ENCODE measurements around the gene SMAD2.

Gene SMAD2

GRCh38 chr18:47888156-47888555 is 42.3 kb downstream of the SMAD2 start:
- DNase-seq (ENCODE audit: low spot score), result no peak
- Histone ChIP-seq H3K9me3 (ENCODE audit: severe bottlenecking) (no peaks in the 10 kb centered on the region), H3K36me3 (ENCODE audit: low read depth) (peaks cover 46% of the 10 kb centered on the region), H3K4me1 (ENCODE audit: insufficient read depth, poor library complexity, severe bottlenecking) (peaks cover 15% of the 10 kb centered on the region), H3K27ac (ENCODE audit: poor library complexity, severe bottlenecking) (no peak overlapping the region), H3K4me3 (ENCODE audit: severe bottlenecking) (no peak overlapping the region), H3K27me3 (ENCODE audit: insufficient read depth, poor library complexity, severe bottlenecking) (no peaks in the 10 kb centered on the region)
- no peak for ATAC-seq (ENCODE audit: low read depth)
- no peak for TF ChIP-seq CTCF (IDR thresholded peaks at IDR 0.05; ENCODE audit: poor library complexity, severe bottlenecking)

- H3K4me1 ChIP-seq (ENCODE audit: insufficient read depth, poor library complexity, severe bottlenecking), result peaks cover 17% of the 10 kb centered on the region
- ATAC-seq (ENCODE audit: low read depth) (no peak), DNase-seq (ENCODE audit: low spot score) (no peak)
- no peaks in the 10 kb centered on the region for H3K9me3 ChIP-seq (ENCODE audit: severe bottlenecking)
- H3K27me3 ChIP-seq (ENCODE audit: insufficient read depth, poor library complexity, severe bottlenecking), result no peaks in the 10 kb centered on the region
- no peak overlapping the region for H3K27ac ChIP-seq (ENCODE audit: poor library complexity, severe bottlenecking)
- no peak for TF ChIP-seq CTCF (IDR thresholded peaks at IDR 0.05; ENCODE audit: poor library complexity, severe bottlenecking)
- H3K4me3 ChIP-seq (ENCODE audit: severe bottlenecking), result no peak overlapping the region
- H3K36me3 ChIP-seq (ENCODE audit: low read depth), result peaks cover 47% of the 10 kb centered on the region
These were observed 43.2 kb downstream of the SMAD2 start for GRCh38 chr18:47887227-47887626.

- H3K27ac ChIP-seq (ENCODE audit: poor library complexity, severe bottlenecking), result no peak overlapping the region
- peaks cover 18% of the 10 kb centered on the region for H3K4me1 ChIP-seq (ENCODE audit: insufficient read depth, poor library complexity, severe bottlenecking)
- no peaks in the 10 kb centered on the region for H3K27me3 ChIP-seq (ENCODE audit: insufficient read depth, poor library complexity, severe bottlenecking)
- H3K9me3 ChIP-seq (ENCODE audit: severe bottlenecking), result no peaks in the 10 kb centered on the region
- H3K4me3 ChIP-seq (ENCODE audit: severe bottlenecking), result no peak overlapping the region
- DNase-seq (ENCODE audit: low spot score), result no peak
- TF ChIP-seq CTCF (IDR thresholded peaks at IDR 0.05; ENCODE audit: poor library complexity, severe bottlenecking), result no peak
- peak; percentile 57; the same call in 2 of the 3 replicates for ATAC-seq (ENCODE audit: low read depth)
- H3K36me3 ChIP-seq (ENCODE audit: low read depth), result peaks cover 48% of the 10 kb centered on the region
These were observed 46.6 kb downstream of the SMAD2 start for GRCh38 chr18:47883771-47884413.

- Histone ChIP-seq H3K4me3 (ENCODE audit: severe bottlenecking) (no peak overlapping the region), H3K36me3 (ENCODE audit: low read depth) (peaks cover 51% of the 10 kb centered on the region), H3K27me3 (ENCODE audit: insufficient read depth, poor library complexity, severe bottlenecking) (no peaks in the 10 kb centered on the region), H3K4me1 (ENCODE audit: insufficient read depth, poor library complexity, severe bottlenecking) (peaks cover 18% of the 10 kb centered on the region), H3K27ac (ENCODE audit: poor library complexity, severe bottlenecking) (no peak overlapping the region), H3K9me3 (ENCODE audit: severe bottlenecking) (no peaks in the 10 kb centered on the region)
- TF ChIP-seq CTCF (IDR thresholded peaks at IDR 0.05; ENCODE audit: poor library complexity, severe bottlenecking), result no peak
- ATAC-seq (ENCODE audit: low read depth), result no peak
- no peak for DNase-seq (ENCODE audit: low spot score)
These were observed 47.8 kb downstream of the SMAD2 start for GRCh38 chr18:47882641-47883040.

GRCh38 chr18:47881752-47882455 is 48.6 kb downstream of the SMAD2 start:
- H3K4me3 ChIP-seq (ENCODE audit: severe bottlenecking), result no peak overlapping the region
- ATAC-seq (ENCODE audit: low read depth), result no peak
- peaks cover 51% of the 10 kb centered on the region for H3K36me3 ChIP-seq (ENCODE audit: low read depth)
- TF ChIP-seq CTCF (IDR thresholded peaks at IDR 0.05; ENCODE audit: poor library complexity, severe bottlenecking), result no peak
- H3K4me1 ChIP-seq (ENCODE audit: insufficient read depth, poor library complexity, severe bottlenecking), result peaks cover 18% of the 10 kb centered on the region
- H3K27me3 ChIP-seq (ENCODE audit: insufficient read depth, poor library complexity, severe bottlenecking), result no peaks in the 10 kb centered on the region
- no peak overlapping the region for H3K27ac ChIP-seq (ENCODE audit: poor library complexity, severe bottlenecking)
- DNase-seq (ENCODE audit: low spot score), result no peak
- H3K9me3 ChIP-seq (ENCODE audit: severe bottlenecking), result no peaks in the 10 kb centered on the region
